Mesothelial cell of epicardium (in vitro differentiated cells): ENCODE results near the gene TEX29. TPM values are rescaled to one million over a fixed set of nuclear protein-coding genes. Genes with fewer than 3 reads are reported as not detected.
A peak's percentile ranks its signal among the peaks of the same experiment; 100 is the strongest.

ENCODE experiments used
- DNase-seq, 2 experiments: peaks; one replicate each; pipeline ENCODE4 v3.0.0; 2021; ENCODE audit warnings: low spot score in 2 of 2; ENCODE audit not compliant: unreplicated experiment in 2 of 2
- H3K27ac Mint-ChIP-seq: 2 replicates; pipeline ENCODE4 v1.8.0; 2021; ENCODE audit warnings: mixed read lengths
- H3K27me3 Mint-ChIP-seq: 2 replicates; pipeline ENCODE4 v1.8.0; 2021; ENCODE audit warnings: low read depth, mixed read lengths
- H3K36me3 Mint-ChIP-seq: 2 replicates; pipeline ENCODE4 v1.8.0; 2021; ENCODE audit warnings: mixed read lengths
- H3K4me1 Mint-ChIP-seq: 2 replicates; pipeline ENCODE4 v1.8.0; 2021; ENCODE audit warnings: mixed read lengths
- H3K4me3 Mint-ChIP-seq: 2 replicates; pipeline ENCODE4 v1.8.0; 2021; ENCODE audit warnings: mild to moderate bottlenecking, moderate library complexity, mixed read lengths
- H3K9me3 Mint-ChIP-seq: 2 replicates; pipeline ENCODE4 v1.8.0; 2021; ENCODE audit warnings: mixed read lengths
- total RNA-seq: library from RNA; stranded (reverse); gene quantifications from 3 replicates; pipeline ENCODE4 v1.2.1, GENCODE V29; 2021
- TF ChIP-seq, protein P1 (sequence below): fragments of 200-600 bp; sonication (generic); IDR thresholded peaks from one replicate; pipeline ENCODE4 v1.5.0; 2021; ENCODE audit warnings: antibody characterized with exemption; ENCODE audit not compliant: unreplicated experiment

TEX29 gene
- total RNA-seq, 1 donor from 2014 or later, result 0.45 TPM

DNA sequence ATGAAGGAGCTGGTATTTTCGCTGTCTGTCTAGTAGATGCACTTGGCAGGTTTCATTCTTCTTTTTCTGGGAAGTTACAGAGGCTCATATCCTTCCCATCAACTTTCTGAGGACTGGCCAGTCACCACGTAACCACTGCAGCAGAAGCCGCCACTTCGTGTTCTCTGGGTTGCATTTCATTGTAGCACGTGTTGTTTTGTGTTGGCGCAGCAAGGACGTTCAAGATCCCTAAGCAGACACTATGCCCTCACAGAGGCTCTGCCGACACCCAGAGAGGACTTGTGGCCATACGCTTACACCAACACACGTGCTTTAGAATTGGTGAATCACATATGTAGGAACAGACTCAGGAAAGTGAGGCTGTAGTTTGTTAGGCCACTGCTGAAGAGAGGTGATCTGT is 42.2 kb upstream of the TEX29 start:
- H3K4me3 Mint-ChIP-seq, result no peak overlapping the region
- peaks cover 14% of the 10 kb centered on the region for H3K4me1 Mint-ChIP-seq
- H3K27ac Mint-ChIP-seq, result no peak overlapping the region
- H3K36me3 Mint-ChIP-seq, result peaks cover 25% of the 10 kb centered on the region
- no peaks in the 10 kb centered on the region for H3K27me3 Mint-ChIP-seq
- no peaks in the 10 kb centered on the region for H3K9me3 Mint-ChIP-seq
- DNase-seq, result no peak
- TF ChIP-seq, protein P1, sequence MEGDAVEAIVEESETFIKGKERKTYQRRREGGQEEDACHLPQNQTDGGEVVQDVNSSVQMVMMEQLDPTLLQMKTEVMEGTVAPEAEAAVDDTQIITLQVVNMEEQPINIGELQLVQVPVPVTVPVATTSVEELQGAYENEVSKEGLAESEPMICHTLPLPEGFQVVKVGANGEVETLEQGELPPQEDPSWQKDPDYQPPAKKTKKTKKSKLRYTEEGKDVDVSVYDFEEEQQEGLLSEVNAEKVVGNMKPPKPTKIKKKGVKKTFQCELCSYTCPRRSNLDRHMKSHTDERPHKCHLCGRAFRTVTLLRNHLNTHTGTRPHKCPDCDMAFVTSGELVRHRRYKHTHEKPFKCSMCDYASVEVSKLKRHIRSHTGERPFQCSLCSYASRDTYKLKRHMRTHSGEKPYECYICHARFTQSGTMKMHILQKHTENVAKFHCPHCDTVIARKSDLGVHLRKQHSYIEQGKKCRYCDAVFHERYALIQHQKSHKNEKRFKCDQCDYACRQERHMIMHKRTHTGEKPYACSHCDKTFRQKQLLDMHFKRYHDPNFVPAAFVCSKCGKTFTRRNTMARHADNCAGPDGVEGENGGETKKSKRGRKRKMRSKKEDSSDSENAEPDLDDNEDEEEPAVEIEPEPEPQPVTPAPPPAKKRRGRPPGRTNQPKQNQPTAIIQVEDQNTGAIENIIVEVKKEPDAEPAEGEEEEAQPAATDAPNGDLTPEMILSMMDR, result no peak

GRCh38 chr13:111278743-111279652 is 41.4 kb upstream of the TEX29 start:
- H3K4me3 Mint-ChIP-seq, result no peak overlapping the region
- no peaks in the 10 kb centered on the region for H3K27me3 Mint-ChIP-seq
- DNase-seq, result no peak
- H3K27ac Mint-ChIP-seq, result no peak overlapping the region
- H3K9me3 Mint-ChIP-seq, result no peaks in the 10 kb centered on the region
- TF ChIP-seq, protein P1, result no peak
- H3K36me3 Mint-ChIP-seq, result peaks cover 32% of the 10 kb centered on the region
- H3K4me1 Mint-ChIP-seq, result peaks cover 14% of the 10 kb centered on the region

DNA sequence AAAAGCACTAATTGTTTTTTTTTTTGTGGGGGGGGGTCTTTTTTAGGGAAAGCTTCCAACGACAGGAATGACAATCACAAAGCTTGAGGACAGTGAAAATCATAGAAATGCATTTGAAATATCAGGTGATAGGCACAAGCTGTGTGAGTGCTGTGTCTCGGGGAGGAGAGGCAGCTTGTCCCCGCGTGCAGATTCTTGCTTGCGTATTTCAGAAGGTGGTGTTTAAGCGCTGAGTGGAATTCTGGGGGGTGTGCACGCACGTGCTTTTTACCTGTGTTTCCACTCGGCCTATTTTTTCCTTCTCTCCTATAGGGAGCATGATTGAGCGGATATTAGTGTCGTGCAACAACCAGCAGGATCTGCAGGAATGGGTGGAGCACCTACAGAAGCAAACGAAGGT is 40.2 kb upstream of the TEX29 start:
- H3K36me3 Mint-ChIP-seq, result peaks cover 34% of the 10 kb centered on the region
- no peaks in the 10 kb centered on the region for H3K9me3 Mint-ChIP-seq
- no peak overlapping the region for H3K4me3 Mint-ChIP-seq
- no peaks in the 10 kb centered on the region for H3K27me3 Mint-ChIP-seq
- TF ChIP-seq, protein P1, result no peak
- H3K4me1 Mint-ChIP-seq, result peaks cover 14% of the 10 kb centered on the region
- H3K27ac Mint-ChIP-seq, result no peak overlapping the region
- DNase-seq, result no peak

- Mint-ChIP-seq H3K9me3 (no peaks in the 10 kb centered on the region), H3K27me3 (no peaks in the 10 kb centered on the region), H3K4me1 (peaks cover 14% of the 10 kb centered on the region), H3K4me3 (no peak overlapping the region), H3K36me3 (peaks cover 32% of the 10 kb centered on the region), H3K27ac (peak overlapping the region; percentile 86)
- DNase-seq, result no peak
- TF ChIP-seq, protein P1, result no peak
Measured at GRCh38 chr13:111280681-111281585, 39.5 kb upstream of the TEX29 start.

DNA sequence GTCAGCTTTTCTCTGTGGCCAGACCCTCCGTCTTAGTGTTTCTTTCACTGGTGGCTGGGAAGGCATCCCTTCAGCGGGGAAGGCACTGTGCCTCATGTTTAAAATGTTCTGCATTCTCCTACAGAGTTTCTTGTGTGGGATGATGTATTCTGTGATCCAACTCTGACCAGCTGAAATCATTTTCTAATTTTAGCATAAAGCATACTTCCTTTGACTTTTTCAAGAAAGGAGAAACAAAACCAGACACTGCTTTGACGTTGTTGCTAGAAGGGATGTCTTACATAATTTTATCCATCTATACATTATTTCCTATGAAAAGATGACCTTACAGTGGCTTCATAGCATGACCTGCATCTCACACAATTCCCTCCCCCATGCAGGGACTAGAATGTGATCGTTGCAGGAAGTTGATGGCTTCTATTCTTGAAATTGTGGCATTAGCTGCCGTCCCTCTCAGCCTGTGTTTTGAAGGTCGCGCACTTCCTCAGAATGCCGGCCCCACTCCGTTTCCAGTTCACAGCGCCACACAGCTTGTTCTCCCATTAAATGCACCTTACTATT is 38.6 kb upstream of the TEX29 start:
- H3K4me3 Mint-ChIP-seq, result no peak overlapping the region
- H3K36me3 Mint-ChIP-seq, result peaks cover 30% of the 10 kb centered on the region
- TF ChIP-seq, protein P1, result no peak
- no peaks in the 10 kb centered on the region for H3K27me3 Mint-ChIP-seq
- H3K27ac Mint-ChIP-seq, result peak overlapping the region; percentile 86
- no peaks in the 10 kb centered on the region for H3K9me3 Mint-ChIP-seq
- peaks cover 14% of the 10 kb centered on the region for H3K4me1 Mint-ChIP-seq
- no peak for DNase-seq
